HG03460 (cell line): Measurements from ENCODE around the gene COX10.

ENCODE experiments used
- ATAC-seq: cut with Tn5 transposase; IDR thresholded peaks from one replicate; pipeline ENCODE4 v1.9.1; 2021; ENCODE audit not compliant: unreplicated experiment

COX10 gene

DNA sequence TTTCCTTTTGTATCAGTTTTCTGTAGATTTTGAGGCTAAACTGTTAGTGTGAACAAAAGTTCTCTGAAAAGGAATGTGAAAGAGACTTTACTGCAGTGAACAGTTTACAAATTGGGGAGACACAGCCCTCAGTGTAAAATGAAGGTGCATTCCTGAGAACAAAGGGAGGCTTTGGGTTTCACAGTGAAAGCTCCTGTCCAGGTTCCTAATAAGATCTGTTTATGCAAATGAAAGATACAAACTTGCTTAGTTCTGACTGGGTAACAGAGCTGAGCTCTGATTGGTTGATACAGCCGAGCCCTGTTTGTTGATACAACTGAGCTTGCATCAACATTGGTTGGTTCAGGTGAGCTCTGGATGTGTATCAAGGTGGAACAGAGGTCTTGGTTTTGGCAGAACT is 175.7 kb downstream of the COX10 start:
- ATAC-seq, result no peak

DNA sequence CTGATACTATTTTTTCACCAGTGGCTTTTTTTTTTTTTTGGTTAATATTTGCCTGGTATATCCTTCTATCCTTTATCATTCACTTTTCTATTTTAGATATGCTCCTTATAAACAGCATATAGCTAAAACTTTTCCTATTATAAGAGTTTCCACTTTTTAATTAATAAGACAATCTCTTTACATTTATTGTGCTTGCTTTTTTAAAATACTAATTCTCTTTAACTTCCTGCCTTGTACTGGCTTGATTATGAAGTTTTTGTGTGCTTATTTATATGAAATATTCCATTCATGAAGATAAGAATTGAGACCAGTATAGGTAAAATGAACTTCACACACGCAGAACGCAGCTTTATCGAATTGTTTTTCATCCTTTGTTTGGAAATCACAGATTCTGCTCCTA is 176.3 kb downstream of the COX10 start:
- no peak for ATAC-seq
